Keratinocyte (primary cell): ENCODE data around the gene SPC24. TPM values are rescaled to one million over a fixed set of nuclear protein-coding genes. Genes with fewer than 3 reads are reported as not detected.
A peak's percentile ranks its signal among the peaks of the same experiment; 100 is the strongest.

Experiments used
- DNase-seq: peaks from one replicate; pipeline ENCODE4 v3.0.0-alpha.2; 2011; ENCODE audit warnings: low read depth, missing footprints, low spot score
- FAIRE-seq: peaks from 2 replicates; lab custom pipeline; 2011; peaks lifted over from hg19 to GRCh38; lab: Jason Lieb, UNC
- H2AFZ ChIP-seq: 2 replicates; pipeline ENCODE4 v1.6.0; 2012; ENCODE audit warnings: low read length, control low read depth, inconsistent platforms; ENCODE audit not compliant: control insufficient read depth
- H3K27ac ChIP-seq: 2 replicates; pipeline ENCODE4 v1.5.1; 2011; ENCODE audit warnings: low read length; ENCODE audit not compliant: control insufficient read depth, insufficient read depth
- H3K27me3 ChIP-seq: 3 replicates; pipeline ENCODE4 v1.6.0; 2011; ENCODE audit warnings: low read length; ENCODE audit not compliant: control insufficient read depth, insufficient read depth; ENCODE audit errors: extremely low read depth
- H3K36me3 ChIP-seq, 2 experiments: 2 replicates in 1 of 2; 3 replicates in 1 of 2; pipeline ENCODE4 v1.5.1; 2011; ENCODE audit warnings: low read length in 2 of 2, mild to moderate bottlenecking in 1 of 2; ENCODE audit not compliant: control insufficient read depth in 2 of 2, insufficient read depth in 2 of 2; ENCODE audit errors: extremely low read depth in 1 of 2
- H3K4me1 ChIP-seq: 3 replicates; pipeline ENCODE4 v1.5.1; 2011; ENCODE audit warnings: low read length; ENCODE audit not compliant: control insufficient read depth, insufficient read depth; ENCODE audit errors: extremely low read depth
- H3K4me2 ChIP-seq: 3 replicates; pipeline ENCODE4 v1.6.0; 2011; ENCODE audit warnings: low read depth, low read length; ENCODE audit not compliant: control insufficient read depth, insufficient read depth; ENCODE audit errors: extremely low read depth
- H3K4me3 ChIP-seq, 3 experiments: fragments of 200-600 bp in 1 of 3; sonication (generic) in 1 of 3; 2 replicates in 2 of 3; 3 replicates in 1 of 3; pipeline ENCODE4 v1.5.1; 2011 to 2016; ENCODE audit warnings: low read length in 3 of 3, mild to moderate bottlenecking in 3 of 3, control low read depth in 2 of 3, inconsistent platforms in 1 of 3, low read depth in 1 of 3, mixed read lengths in 1 of 3, mixed run types in 1 of 3, moderate library complexity in 1 of 3; ENCODE audit not compliant: control insufficient read depth in 2 of 3, insufficient read depth in 2 of 3; ENCODE audit errors: extremely low read depth in 1 of 3
- H3K79me2 ChIP-seq: 2 replicates; pipeline ENCODE4 v1.6.0; 2012; ENCODE audit warnings: low read length; ENCODE audit not compliant: control insufficient read depth, insufficient read depth
- H3K9ac ChIP-seq: 3 replicates; pipeline ENCODE4 v1.6.0; 2011; ENCODE audit warnings: low read length; ENCODE audit not compliant: control insufficient read depth, insufficient read depth; ENCODE audit errors: extremely low read depth
- H3K9me1 ChIP-seq: 3 replicates; pipeline ENCODE4 v1.6.0; 2011; ENCODE audit warnings: low read length; ENCODE audit not compliant: control insufficient read depth, insufficient read depth; ENCODE audit errors: extremely low read depth
- H3K9me3 ChIP-seq: 2 replicates; pipeline ENCODE4 v1.5.1; 2012; ENCODE audit warnings: low read depth, low read length; ENCODE audit not compliant: control insufficient read depth
- H4K20me1 ChIP-seq: 3 replicates; pipeline ENCODE4 v1.6.0; 2011; ENCODE audit warnings: low read length; ENCODE audit not compliant: control insufficient read depth, insufficient read depth; ENCODE audit errors: extremely low read depth
- EZH2 ChIP-seq: IDR thresholded peaks from one replicate; pipeline ENCODE4 v1.6.1; 2012; ENCODE audit warnings: inconsistent platforms, mild to moderate bottlenecking, low read length, moderate library complexity
- dilution Hi-C: fragments of 300-500 bp; cut with MboI; formaldehyde crosslinking; loops from one replicate; pipeline ENCODE4 v1.7.0; 2020; ENCODE audit warnings: low sequenced_read_pairs; ENCODE audit not compliant: extremely low pct_ligation_motif_present
- polyA plus RNA-seq, 5 experiments: library from polyadenylated mRNA; depleted of rRNA in 3 of 5; stranded (reverse) in 3 of 5; stranded (forward) in 1 of 5; unstranded in 1 of 5; fragments of >200 nt; gene quantifications; 1 replicate in 1 of 5; 2 replicates in 3 of 5; 3 replicates in 1 of 5; pipeline versions ENCODE4 v1.2.1 to v1.2.3, GENCODE V29; 2011 to 2012; ENCODE audit warnings: missing spikeins in 2 of 5, low read depth in 1 of 5, low replicate concordance in 1 of 5
- TF ChIP-seq, protein P1 (sequence below), 3 experiments: IDR thresholded peaks in 1 of 3; conservative IDR thresholded peaks in 1 of 3; optimal IDR thresholded peaks in 1 of 3; 2 replicates in 2 of 3; 3 replicates in 1 of 3; pipeline versions ENCODE3 to v1.5.1; 2011; ENCODE audit warnings: low read length in 3 of 3, mild to moderate bottlenecking in 3 of 3, moderate library complexity in 2 of 3, control low read depth in 1 of 3, inconsistent platforms in 1 of 3; ENCODE audit not compliant: insufficient read depth in 2 of 3; ENCODE audit errors: extremely low read depth in 1 of 3

SPC24 gene
- polyA plus RNA-seq, 1 donor (not counting 4 experiments of a cell fraction or from before 2014, with no cell fraction given) = 6.4 TPM

DNA sequence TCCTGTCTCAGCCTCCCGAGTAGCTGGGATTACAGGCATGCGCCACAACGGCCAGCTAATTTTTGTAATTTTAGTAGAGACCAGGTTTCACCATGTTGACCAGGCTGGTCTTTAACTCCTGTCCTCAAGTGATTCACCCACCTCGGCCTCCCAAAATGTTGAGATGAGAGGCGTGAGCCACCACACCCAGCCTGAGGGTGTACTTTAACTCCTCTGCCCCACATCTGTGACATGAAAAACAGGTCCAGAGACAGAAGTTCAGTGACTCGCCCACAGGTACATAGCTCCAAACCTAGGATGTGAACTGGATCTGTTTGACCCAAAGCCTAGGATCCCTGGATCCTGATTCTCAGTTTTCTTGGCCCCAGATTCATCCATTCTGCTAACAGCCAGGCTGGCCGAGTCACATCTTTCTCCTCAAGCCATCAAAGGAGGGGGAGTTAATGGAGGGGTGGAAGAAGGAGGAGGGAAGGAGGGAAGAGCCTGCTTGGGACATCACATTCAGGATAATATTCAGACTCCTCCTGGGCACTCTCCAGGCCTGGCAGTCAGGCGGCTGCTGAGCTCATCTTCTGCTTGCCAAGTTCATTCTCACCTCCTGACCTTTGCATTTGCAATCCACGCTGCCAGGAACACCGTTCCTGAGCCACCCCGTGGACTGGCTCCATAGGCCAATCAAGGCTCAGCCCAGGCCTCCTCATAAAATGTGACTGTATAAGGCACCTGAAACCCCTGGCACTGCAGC is 3.1 kb downstream of the SPC24 start:
- no peak for DNase-seq
- H2AFZ ChIP-seq = peak overlapping the region; percentile 34
- no peaks in the 10 kb centered on the region for H3K9me1 ChIP-seq
- no peak overlapping the region for H3K4me3 ChIP-seq
- no peak for TF ChIP-seq EZH2
- TF ChIP-seq, protein P1, sequence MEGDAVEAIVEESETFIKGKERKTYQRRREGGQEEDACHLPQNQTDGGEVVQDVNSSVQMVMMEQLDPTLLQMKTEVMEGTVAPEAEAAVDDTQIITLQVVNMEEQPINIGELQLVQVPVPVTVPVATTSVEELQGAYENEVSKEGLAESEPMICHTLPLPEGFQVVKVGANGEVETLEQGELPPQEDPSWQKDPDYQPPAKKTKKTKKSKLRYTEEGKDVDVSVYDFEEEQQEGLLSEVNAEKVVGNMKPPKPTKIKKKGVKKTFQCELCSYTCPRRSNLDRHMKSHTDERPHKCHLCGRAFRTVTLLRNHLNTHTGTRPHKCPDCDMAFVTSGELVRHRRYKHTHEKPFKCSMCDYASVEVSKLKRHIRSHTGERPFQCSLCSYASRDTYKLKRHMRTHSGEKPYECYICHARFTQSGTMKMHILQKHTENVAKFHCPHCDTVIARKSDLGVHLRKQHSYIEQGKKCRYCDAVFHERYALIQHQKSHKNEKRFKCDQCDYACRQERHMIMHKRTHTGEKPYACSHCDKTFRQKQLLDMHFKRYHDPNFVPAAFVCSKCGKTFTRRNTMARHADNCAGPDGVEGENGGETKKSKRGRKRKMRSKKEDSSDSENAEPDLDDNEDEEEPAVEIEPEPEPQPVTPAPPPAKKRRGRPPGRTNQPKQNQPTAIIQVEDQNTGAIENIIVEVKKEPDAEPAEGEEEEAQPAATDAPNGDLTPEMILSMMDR (optimal IDR thresholded peaks at IDR 0.05 in 1 of 3, IDR thresholded peaks at IDR 0.05 in 1 of 3, conservative IDR thresholded peaks at IDR 0.05 in 1 of 3; ENCODE audit: extremely low read depth in 1 of 3, insufficient read depth in 2 of 3, low read length in 3 of 3) = no peak
- no peaks in the 10 kb centered on the region for H4K20me1 ChIP-seq
- no peaks in the 10 kb centered on the region for H3K27me3 ChIP-seq
- H3K27ac ChIP-seq = peak overlapping the region; percentile 3
- H3K36me3 ChIP-seq = peaks cover 0 to 5% of the 10 kb centered on the region in 2 experiments
- peak overlapping the region; percentile 9 for H3K9ac ChIP-seq
- peaks cover 26% of the 10 kb centered on the region for H3K4me1 ChIP-seq
- dilution Hi-C loops = no loop called here
- H3K4me2 ChIP-seq = peak overlapping the region; percentile 38
- peak; percentile 23 for FAIRE-seq
- no peaks in the 10 kb centered on the region for H3K9me3 ChIP-seq
- H3K79me2 ChIP-seq = peaks cover 26% of the 10 kb centered on the region

DNA sequence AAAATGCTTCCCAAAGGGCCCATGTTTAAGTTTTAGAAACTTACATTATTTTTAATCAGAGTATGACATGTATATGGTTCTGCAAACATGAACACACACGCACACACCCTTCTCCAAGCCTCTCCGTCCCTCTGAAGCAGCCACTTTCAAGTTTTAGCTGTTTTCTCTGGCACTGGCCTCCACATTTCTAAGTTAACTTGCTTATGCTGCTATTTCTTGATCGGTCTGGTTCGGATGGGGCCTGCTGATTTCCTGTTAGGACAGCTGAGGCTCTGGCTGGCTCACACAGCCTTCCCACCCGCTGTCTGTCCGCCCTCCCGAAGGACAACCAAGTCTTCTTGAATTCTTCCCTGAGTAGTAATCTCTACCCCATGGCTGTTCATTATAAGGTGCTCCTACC is 4.4 kb downstream of the SPC24 start:
- dilution Hi-C loops = no loop called here
- no peaks in the 10 kb centered on the region for H3K27me3 ChIP-seq

More for the DNA sequence above, 4.4 kb downstream of the SPC24 start:
- Histone ChIP-seq H4K20me1 (no peaks in the 10 kb centered on the region), H3K79me2 (peaks cover 26% of the 10 kb centered on the region), H3K9ac (no peak overlapping the region), H3K4me3 (no peak overlapping the region), H2AFZ (no peak overlapping the region), H3K9me3 (no peaks in the 10 kb centered on the region), H3K36me3 (peaks cover 0 to 5% of the 10 kb centered on the region in 2 experiments), H3K27ac (no peak overlapping the region), H3K9me1 (no peaks in the 10 kb centered on the region), H3K4me2 (no peak overlapping the region), H3K4me1 (peaks cover 25% of the 10 kb centered on the region)
- FAIRE-seq (no peak), DNase-seq (no peak)
- no peak for TF ChIP-seq EZH2
- TF ChIP-seq, protein P1 (optimal IDR thresholded peaks at IDR 0.05 in 1 of 3, IDR thresholded peaks at IDR 0.05 in 1 of 3, conservative IDR thresholded peaks at IDR 0.05 in 1 of 3; ENCODE audit: extremely low read depth in 1 of 3, insufficient read depth in 2 of 3, low read length in 3 of 3) = no peak
